MM.1S (cell line): Measurements from ENCODE around the gene R3HDM4.
"Not testable (repeated sequence)": the region's sequence is repeated elsewhere in the genome, so short reads cannot be mapped to it uniquely, and the experiment has no call there.

ENCODE experiments used
- DNase-seq: peaks from one replicate; pipeline ENCODE4 v3.0.0-alpha.2; 2015
- H2AFZ ChIP-seq: fragments of 300-600 bp; sonication (generic); 2 replicates; pipeline ENCODE4 v1.6.0; 2016; ENCODE audit warnings: antibody characterized with exemption, low read length
- H3F3A ChIP-seq: fragments of 300-600 bp; sonication (generic); 2 replicates; pipeline ENCODE4 v1.6.1; 2016; ENCODE audit warnings: mild to moderate bottlenecking, antibody characterized with exemption, low read length, moderate library complexity, mixed read lengths; ENCODE audit not compliant: insufficient read depth
- H3K27ac ChIP-seq: fragments of 300-600 bp; sonication (generic); 2 replicates; pipeline ENCODE4 v1.5.1; 2016; ENCODE audit warnings: mild to moderate bottlenecking, low read length
- H3K27me3 ChIP-seq: fragments of 300-600 bp; sonication (generic); replicated peaks from 2 replicates; pipeline ENCODE4 v1.6.0; 2016; ENCODE audit warnings: low read length; ENCODE audit not compliant: insufficient read depth
- H3K36me3 ChIP-seq: fragments of 300-600 bp; sonication (generic); replicated peaks from 2 replicates; pipeline ENCODE4 v1.6.1; 2016; ENCODE audit warnings: mild to moderate bottlenecking, low read length, mixed read lengths; ENCODE audit not compliant: insufficient read depth
- H3K4me1 ChIP-seq: fragments of 300-600 bp; sonication (generic); 2 replicates; pipeline ENCODE4 v1.6.1; 2016; ENCODE audit warnings: low read length, mixed read lengths
- H3K4me2 ChIP-seq: fragments of 300-600 bp; sonication (generic); 2 replicates; pipeline ENCODE4 v1.6.0; 2016; ENCODE audit warnings: low read depth, low read length
- H3K4me3 ChIP-seq: fragments of 300-600 bp; sonication (generic); 2 replicates; pipeline ENCODE4 v1.5.1; 2016; ENCODE audit warnings: low read length, mixed read lengths
- H3K79me2 ChIP-seq: fragments of 300-600 bp; sonication (generic); 2 replicates; pipeline ENCODE4 v1.6.1; 2016; ENCODE audit warnings: mixed run types, low read length, mixed read lengths
- H3K9ac ChIP-seq: fragments of 300-600 bp; sonication (generic); 2 replicates; pipeline ENCODE4 v1.6.1; 2016; ENCODE audit warnings: low read length, mixed read lengths
- H3K9me2 ChIP-seq: fragments of 300-600 bp; sonication (generic); replicated peaks from 2 replicates; pipeline ENCODE4 v1.6.1; 2016; ENCODE audit warnings: mild to moderate bottlenecking, low read length, mixed read lengths; ENCODE audit not compliant: insufficient read depth
- H3K9me3 ChIP-seq: fragments of 300-600 bp; sonication (generic); replicated peaks from 2 replicates; pipeline ENCODE4 v1.6.1; 2016; ENCODE audit warnings: mild to moderate bottlenecking, low read length, mixed read lengths; ENCODE audit not compliant: insufficient read depth
- H4K20me1 ChIP-seq: fragments of 300-600 bp; sonication (generic); 2 replicates; pipeline ENCODE4 v1.6.1; 2016; ENCODE audit warnings: mild to moderate bottlenecking, low read length, moderate library complexity, mixed read lengths; ENCODE audit not compliant: insufficient read depth
- CTCF ChIP-seq: fragments of 300-600 bp; sonication (generic); IDR thresholded peaks from 2 replicates; pipeline ENCODE4 v1.5.1; 2016; ENCODE audit warnings: antibody characterized with exemption, low read length, mixed read lengths
- EZH2 ChIP-seq: fragments of 300-600 bp; sonication (generic); optimal IDR thresholded peaks from 2 replicates; pipeline ENCODE3; 2017; ENCODE audit warnings: low read depth, mild to moderate bottlenecking, antibody characterized with exemption, low read length, mixed read lengths
- EZH2phosphoT487 ChIP-seq: fragments of 300-600 bp; sonication (generic); IDR thresholded peaks from 2 replicates; pipeline ENCODE4 v1.6.1; 2018; ENCODE audit warnings: antibody characterized with exemption, low read length

R3HDM4 gene

GRCh38 chr19:852136-853013 is 60.6 kb downstream of the R3HDM4 start, which contains the start of gene ELANE:
ELANE (plus strand) TSS chr19:852303; CDS start chr19:852329, 26 bp downstream.
- peaks cover 77% of the 10 kb centered on the region for H3K27me3 ChIP-seq
- H3K4me2 ChIP-seq, result no peak within 1 kb of the TSS

GRCh38 chr19:850979-851335 is 62.1 kb downstream of the R3HDM4 start:
- Histone ChIP-seq H3F3A (no peaks in the 10 kb centered on the region), H3K4me1 (no peaks in the 10 kb centered on the region), H3K9ac (no peak overlapping the region), H3K9me3 (no peaks in the 10 kb centered on the region), H3K4me3 (no peak overlapping the region), H2AFZ (no peak overlapping the region), H3K36me3 (no peaks in the 10 kb centered on the region), H3K27ac (no peak overlapping the region), H4K20me1 (no peaks in the 10 kb centered on the region), H3K27me3 (peaks cover 90% of the 10 kb centered on the region), H3K79me2 (no peaks in the 10 kb centered on the region), H3K9me2 (no peaks in the 10 kb centered on the region), H3K4me2 (no peak overlapping the region)
- TF ChIP-seq CTCF (no peak), EZH2phosphoT487 (no peak), EZH2 (no peak)
- DNase-seq, result no peak

More at GRCh38 chr19:852136-853013, 60.6 kb downstream of the R3HDM4 start, which contains the start of gene ELANE:
- Histone ChIP-seq H3K36me3 (no peaks in the 10 kb centered on the region), H4K20me1 (no peaks in the 10 kb centered on the region), H3K79me2 (no peaks in the 10 kb centered on the region), H3K9me3 (no peaks in the 10 kb centered on the region), H3K4me1 (no peaks in the 10 kb centered on the region), H3K27ac (no peak within 1 kb of the TSS), H3K4me3 (no peak within 1 kb of the TSS), H2AFZ (no peak within 1 kb of the TSS), H3K9ac (no peak within 1 kb of the TSS), H3F3A (no peaks in the 10 kb centered on the region), H3K9me2 (no peaks in the 10 kb centered on the region)
- DNase-seq, result no peak
- no peak for TF ChIP-seq CTCF
- TF ChIP-seq EZH2, result no peak
- TF ChIP-seq EZH2phosphoT487, result no peak

GRCh38 chr19:850221-850978 is 62.6 kb downstream of the R3HDM4 start:
- Histone ChIP-seq H3K4me3 (no peak overlapping the region), H3K36me3 (no peaks in the 10 kb centered on the region), H3F3A (peaks cover 4% of the 10 kb centered on the region; the same call in 1 of the 2 replicates), H3K4me1 (no peaks in the 10 kb centered on the region), H3K9me2 (no peaks in the 10 kb centered on the region), H3K27me3 (peaks cover 87% of the 10 kb centered on the region), H3K9ac (no peak overlapping the region), H3K4me2 (no peak overlapping the region), H3K27ac (no peak overlapping the region), H4K20me1 (no peaks in the 10 kb centered on the region), H3K79me2 (no peaks in the 10 kb centered on the region), H2AFZ (no peak overlapping the region), H3K9me3 (no peaks in the 10 kb centered on the region)
- TF ChIP-seq EZH2 (no peak), CTCF (no peak), EZH2phosphoT487 (no peak)
- no peak for DNase-seq

- not testable (repeated sequence) for DNase-seq, H3K36me3 ChIP-seq, H3K79me2 ChIP-seq, H3K4me3 ChIP-seq, H2AFZ ChIP-seq, H3F3A ChIP-seq, H3K9me2 ChIP-seq, H3K4me1 ChIP-seq, H4K20me1 ChIP-seq, H3K9ac ChIP-seq, H3K9me3 ChIP-seq, H3K27ac ChIP-seq, H3K4me2 ChIP-seq
- peaks cover 88% of the 10 kb centered on the region for H3K27me3 ChIP-seq
These were observed 63.8 kb downstream of the R3HDM4 start for GRCh38 chr19:849195-849594.
